GM18505 (cell line): ENCODE measurements around the gene NAT8L.

Experiments used
- ATAC-seq: cut with Tn5 transposase; IDR thresholded peaks from one replicate; pipeline ENCODE4 v1.9.1; 2021; ENCODE audit not compliant: unreplicated experiment
- POLR2A ChIP-seq: IDR thresholded peaks from 4 replicates; pipeline ENCODE4 v1.6.1; 2011; ENCODE audit warnings: borderline replicate concordance; ENCODE audit not compliant: insufficient read depth, insufficient read length; ENCODE audit errors: extremely low read depth

Gene NAT8L

DNA sequence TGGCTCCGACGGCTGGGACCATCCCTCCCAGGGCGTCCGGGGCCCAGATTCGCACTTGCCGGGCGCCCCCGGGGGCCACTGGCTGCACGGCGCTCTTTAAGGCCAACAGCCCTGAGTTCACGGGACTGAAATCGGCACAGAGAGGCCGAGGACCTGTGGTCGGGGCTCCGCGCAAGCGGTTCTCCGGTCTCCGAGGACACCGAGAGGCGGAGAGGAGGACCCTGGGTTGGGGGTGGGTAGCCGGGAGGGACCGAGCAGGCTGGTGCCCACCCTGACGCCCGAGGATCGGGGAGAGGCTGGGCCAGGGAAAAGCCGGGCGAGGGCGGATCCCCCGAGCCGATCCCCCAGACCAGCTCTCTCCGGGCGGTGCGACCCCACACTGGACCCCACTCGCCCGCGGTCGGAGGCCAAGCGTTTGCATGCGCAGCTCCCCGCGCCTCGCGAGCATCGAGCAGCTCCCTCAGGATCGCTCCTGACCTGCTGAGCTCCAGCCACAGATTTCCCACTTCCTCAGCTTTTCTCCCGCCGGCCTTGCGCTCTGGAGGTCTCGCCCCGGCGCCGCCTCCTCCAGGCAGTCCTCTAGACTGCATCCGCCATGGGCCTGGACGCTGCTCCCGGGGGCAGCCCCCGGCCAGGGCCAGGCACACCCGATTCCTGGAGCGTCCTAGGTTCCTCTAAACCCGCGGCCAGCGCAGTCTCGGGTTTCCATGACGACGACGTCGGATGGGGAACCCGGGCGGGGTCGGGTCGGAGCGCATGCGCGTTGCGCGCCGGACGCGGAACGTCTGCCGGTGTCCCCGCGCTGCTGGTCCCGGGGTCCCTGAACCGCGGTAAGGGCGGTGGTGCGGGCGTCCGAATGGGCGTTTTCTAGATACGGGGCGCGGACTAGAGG is 17.6 kb upstream of the NAT8L start:
- no peak for ATAC-seq
- TF ChIP-seq POLR2A, result peak; percentile 63

DNA sequence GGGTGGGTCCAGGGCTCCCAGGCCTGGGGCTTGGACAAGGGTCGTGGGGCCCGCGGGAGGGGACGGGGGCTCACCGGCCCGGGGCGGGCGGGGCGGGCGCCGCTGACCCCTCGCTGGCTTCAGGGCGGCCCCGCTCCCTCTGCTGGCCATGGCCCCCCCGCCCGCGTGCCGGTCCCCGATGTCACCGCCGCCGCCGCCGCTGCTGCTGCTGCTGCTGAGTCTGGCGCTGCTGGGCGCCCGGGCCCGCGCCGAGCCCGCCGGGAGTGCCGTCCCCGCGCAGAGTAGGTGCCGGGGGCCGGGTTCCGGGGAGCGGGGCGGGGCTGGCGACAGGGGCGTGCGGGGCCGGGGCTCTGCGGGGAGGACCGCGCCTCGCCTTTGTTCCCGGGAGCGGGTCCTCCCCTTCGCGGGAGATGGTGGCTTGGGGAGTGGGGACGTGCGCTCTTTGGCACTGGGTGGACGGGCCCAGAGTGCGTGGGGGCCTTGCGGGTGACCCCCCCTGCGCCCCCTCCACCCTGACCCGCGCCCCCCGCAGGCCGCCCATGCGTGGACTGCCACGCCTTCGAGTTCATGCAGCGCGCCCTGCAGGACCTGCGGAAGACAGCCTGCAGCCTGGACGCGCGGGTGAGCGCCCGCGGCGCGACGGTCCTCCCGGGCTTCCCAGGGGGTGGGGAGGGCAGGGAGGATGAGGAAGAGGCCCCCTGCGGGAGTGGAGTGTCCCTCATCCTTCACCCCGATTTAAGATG is 16.8 kb upstream of the NAT8L start:
- no peak for ATAC-seq
- no peak for TF ChIP-seq POLR2A

DNA sequence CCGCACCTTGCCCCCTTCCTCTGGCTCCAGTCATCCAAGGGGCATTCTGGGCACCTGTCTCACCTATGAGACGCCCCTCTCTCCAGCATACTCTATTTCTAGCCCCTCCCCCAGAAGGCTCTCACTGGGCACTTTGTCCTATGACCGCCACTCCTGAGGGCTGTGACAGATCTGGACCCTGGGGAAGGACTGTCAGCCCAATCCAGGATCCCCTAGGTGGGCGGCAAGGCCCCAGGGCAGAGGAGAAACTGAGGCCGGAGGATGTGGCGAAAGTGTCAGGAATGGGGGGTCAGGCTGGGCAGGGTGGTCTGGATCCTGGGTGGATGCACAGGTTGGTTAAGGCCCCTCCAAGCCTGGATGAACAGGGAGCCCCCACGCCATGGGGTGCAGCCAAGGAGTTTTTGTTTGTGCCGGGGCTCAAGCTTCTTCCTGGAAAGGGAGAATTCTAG is 16.2 kb upstream of the NAT8L start:
- TF ChIP-seq POLR2A, result no peak
- no peak for ATAC-seq

DNA sequence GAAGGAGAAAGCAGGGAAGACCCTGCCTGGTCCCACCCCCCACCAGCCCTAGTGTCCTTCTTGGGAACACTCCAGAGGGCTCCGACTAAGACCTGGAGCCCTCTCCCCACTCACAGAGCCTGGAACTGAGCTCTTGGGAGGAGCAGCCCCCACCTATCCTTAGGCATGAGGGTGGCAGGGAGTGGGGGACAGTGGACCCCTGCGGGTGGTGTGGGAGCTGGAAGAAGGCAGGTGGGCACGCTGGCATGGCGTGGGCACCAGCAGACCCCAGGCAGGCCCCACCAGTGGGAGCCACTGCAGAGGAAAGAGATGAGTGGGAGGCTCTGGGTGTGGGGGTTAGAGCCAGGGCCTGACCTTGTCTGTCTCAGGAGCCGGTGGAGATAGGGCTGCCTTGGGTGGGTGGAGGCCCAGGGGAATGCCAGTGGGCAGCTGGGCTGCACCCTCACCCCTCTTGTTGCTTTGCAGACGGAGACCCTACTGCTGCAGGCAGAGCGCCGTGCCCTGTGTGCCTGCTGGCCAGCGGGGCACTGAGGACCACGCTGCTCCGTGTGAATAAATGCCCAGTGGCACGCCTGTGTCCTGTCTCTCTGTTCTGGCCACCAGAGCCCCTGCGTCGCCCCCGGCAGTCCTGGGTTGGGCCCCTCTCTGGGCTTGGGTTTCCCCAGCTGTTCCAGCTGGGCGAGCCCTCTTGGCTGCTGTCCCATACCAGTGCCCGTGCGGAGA is 15.6 kb upstream of the NAT8L start:
- no peak for ATAC-seq
- no peak for TF ChIP-seq POLR2A

DNA sequence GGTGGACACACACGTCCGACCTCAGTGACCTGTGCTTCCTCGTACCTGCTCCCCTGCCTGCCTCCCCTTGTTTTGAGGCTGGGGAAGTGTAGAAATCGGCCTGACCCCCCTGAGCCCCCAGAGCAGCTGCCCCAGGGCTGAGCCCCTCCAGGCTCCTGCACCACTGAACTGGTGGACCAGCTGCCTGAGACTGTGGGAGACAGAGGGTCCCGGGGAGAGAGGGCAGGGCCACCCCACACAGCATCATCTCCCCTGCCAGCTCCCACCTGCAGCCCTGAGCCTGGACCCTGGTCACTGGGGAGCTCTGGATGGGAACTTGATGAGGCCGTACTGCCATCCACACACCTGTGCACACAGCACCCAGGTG is 15.0 kb upstream of the NAT8L start:
- no peak for ATAC-seq
- TF ChIP-seq POLR2A, result no peak

DNA sequence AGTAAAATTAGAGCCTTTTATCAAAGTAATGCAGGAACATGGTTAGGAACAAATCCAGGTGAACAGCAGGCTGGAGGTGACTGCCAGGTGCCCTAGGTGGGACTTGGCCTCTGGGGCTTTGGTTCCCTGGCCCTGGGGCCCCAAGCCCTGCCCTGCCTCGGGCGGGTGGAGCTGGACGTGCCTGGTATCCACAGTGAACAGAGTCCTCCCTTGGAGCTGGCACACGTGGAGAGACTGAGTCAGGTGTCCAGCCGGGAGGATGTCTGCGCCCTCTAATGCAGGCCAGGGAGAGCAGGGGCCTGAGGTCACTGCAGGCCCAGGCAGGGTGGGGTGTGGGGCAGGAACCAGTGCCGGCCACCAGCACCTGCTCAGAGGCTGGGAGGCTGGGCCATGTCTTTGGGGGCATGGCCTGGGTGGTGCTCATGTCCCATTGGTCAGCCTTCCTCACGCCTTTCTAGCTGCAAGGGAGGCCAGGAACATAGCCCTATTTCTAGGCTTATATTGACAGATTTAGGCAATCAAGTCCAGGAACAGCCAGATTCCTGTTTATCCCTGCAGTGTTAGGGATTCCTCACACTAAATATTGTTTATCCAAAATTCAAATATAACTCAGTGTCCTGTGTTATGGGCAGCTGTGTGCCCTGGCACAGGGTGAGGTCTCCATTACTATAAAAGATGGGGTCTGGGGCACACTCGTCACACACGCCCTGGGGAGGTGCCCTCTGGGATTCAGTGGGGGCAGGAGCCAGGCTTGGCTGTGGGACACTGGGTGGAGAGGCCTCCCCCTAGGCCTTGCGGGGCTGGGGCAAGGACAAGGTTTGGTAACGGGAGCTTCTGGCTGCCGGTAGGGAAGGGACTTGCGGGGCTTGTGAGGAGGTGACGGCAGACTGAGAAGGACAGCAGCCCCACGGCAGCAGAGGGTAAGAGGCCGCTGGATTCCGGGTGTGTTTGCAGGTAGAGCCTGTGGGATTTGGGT is 14.3 kb upstream of the NAT8L start:
- no peak for ATAC-seq
- TF ChIP-seq POLR2A, result no peak

DNA sequence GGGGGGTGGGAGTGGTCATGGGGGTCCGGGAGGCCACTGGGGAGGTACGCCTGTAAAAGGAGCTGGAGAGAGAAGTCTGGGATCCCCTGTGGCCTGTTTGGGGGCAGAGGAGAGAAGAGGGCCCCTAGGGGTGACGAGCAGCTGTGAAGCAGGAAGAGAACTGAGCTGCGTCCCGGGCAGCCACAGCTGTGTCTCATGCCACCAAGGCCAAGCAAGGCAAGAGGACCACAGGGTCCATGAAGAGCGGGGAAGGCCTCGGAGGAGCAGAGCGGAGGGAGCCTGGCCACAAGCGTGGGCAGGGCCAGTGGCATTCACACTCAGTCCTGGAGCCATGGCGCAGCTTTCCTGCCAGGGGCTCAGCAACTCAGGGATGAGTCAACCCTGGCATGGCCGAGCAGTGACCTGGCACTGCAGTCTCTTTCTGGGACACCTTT is 13.6 kb upstream of the NAT8L start:
- TF ChIP-seq POLR2A, result no peak
- ATAC-seq, result no peak

DNA sequence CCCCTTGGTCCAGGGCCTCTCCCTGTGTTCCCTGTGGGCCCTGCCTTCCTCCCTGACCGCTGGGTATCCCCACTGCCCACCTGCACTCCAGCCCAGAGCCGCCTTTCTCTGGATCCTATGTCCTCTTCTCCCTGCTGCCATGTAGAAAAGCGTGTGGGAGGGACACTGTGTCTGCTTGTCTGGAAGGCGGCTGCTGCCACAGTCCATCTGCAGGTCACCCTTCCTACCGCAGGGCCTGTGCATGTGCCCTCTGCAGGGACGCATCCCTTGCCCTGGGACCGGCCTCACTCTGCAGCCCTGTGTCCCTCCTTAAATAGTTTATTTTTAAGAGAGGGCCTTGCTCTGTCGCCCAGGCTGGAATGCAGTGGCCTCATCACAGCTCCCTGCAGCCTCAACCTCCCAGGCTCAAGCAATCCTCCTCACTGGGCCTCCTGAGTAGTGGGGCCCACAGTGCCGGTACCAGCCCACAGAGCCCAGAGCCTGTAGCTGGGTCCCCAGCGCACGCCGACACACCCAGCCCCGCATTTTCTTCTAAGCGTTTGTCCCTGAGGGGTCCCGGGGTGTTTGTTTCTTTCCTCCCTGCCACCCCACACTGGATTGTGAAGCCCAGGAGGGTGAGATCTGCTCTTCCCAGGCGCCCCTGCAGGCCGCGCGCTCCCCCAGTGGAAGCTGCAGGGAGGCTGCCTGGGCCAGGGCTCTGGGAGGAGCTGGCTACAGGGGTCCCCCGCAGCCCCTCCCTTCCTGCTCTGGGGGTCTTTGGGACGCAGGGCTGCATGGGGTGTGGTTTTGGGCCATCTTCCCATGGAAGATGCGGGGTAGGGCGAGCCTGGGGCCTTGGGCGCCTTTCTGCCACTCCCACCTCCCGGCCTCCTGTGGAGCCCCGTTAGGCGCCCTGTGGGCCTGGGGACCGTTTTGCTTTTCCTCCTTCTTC is 12.8 kb upstream of the NAT8L start:
- TF ChIP-seq POLR2A, result no peak
- no peak for ATAC-seq

DNA sequence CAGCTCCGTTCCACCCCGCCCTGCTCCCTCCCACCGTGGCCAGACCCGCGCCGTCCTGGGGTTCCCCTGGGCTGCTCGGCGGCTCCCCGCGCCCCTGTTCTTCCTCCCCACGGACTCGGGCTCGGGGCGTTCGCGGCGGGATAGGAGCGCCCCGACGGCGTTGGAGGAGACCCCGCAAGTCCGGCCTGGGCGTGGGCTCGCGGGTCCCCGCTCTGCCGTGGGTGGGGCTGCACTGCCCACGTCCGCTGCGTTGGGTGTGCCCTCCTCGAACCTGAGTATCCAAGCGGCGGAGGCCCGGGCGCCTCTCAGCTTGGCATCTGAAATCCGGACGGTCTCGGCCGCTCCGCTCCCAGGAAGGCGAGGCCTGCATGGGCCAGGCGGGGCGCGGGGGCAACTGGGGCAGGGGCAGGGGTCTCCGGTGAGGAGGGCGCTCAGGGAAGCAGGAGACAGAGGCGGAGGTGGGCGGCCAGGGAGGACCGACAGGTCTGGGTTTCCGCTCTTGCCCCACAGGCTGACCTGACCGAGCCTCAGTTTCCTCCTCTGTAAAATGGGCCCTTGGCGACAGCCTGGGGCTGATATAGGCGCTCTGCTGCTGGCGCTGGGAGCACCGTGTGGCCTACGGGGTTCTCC is 12.0 kb upstream of the NAT8L start:
- ATAC-seq, result no peak
- TF ChIP-seq POLR2A, result no peak

DNA sequence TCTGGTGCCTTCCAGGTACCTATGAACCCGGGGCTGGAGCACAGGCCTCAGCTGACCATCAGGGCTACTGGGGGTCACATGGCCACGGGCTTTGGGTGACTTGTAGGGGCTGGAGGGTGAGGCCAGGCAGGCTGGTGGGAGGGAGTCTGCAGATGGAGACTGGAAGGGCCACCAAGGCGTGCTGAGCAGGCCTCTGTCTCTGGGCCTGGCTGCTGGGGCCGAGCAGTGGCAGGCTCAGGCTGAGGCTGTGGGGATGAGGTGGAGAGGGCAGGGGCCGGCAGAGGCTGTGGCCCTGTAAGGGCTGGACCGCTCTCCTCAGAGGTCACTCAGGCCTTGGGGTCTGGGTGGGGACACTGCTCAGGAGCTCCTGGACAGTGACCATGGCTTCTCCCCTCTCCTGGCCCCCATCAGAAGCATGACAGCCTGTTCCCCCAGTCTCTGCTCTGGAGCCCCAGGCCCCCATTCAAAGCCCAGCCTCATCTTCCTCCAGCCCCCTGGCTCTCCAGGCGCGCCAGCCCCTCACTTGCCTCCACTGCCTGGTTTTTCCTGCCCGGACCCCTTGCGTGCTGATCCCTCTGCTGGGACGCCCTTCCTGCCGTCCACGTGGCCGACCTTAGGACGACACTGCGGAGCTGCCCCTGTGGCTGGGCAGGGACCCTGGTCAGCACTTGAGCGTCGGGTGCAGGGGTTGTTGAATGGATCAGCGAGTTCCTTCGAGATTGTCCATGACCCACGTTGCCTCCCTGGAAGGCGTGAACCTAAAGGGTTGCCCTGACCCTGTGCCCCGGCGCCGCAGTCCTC is 11.1 kb upstream of the NAT8L start:
- TF ChIP-seq POLR2A, result no peak
- ATAC-seq, result no peak
